Uterus (tissue), 4 donors: Measurements from ENCODE around the gene C19orf47. TPM values are rescaled to one million over a fixed set of nuclear protein-coding genes. Genes with fewer than 3 reads are reported as not detected.
A peak's percentile ranks its signal among the peaks of the same experiment; 100 is the strongest.

Experiments
- DNase-seq, 2 donors: peaks; one replicate each; pipeline ENCODE4 v3.0.0-alpha.2; 2019 to 2020
- H3K27ac ChIP-seq, 2 donors: fragments of 200-600 bp; sonication (generic); 1 replicate in 1 of 2; 2 replicates in 1 of 2; pipeline ENCODE4 v1.5.1; 2016 to 2018
- H3K27me3 ChIP-seq, 2 donors: fragments of 200-600 bp; sonication (generic); one replicate each; pipeline ENCODE4 v1.5.1; 2018 to 2019; ENCODE audit warnings: control low read depth in 1 of 2
- H3K36me3 ChIP-seq, 2 donors: fragments of 200-600 bp; sonication (generic); one replicate each; pipeline ENCODE4 v1.5.1; 2019; ENCODE audit warnings: control low read depth in 1 of 2
- H3K4me1 ChIP-seq, 2 donors: fragments of 200-600 bp; sonication (generic); one replicate each; pipeline ENCODE4 v1.5.1; 2018 to 2019; ENCODE audit warnings: control low read depth in 1 of 2
- H3K4me3 ChIP-seq, 2 donors: fragments of 200-600 bp; sonication (generic); 1 replicate in 1 of 2; 2 replicates in 1 of 2; pipeline ENCODE4 v1.5.1; 2018 to 2019; ENCODE audit warnings: mild to moderate bottlenecking in 1 of 2
- H3K9me3 ChIP-seq, 2 donors: fragments of 200-600 bp; sonication (generic); one replicate each; pipeline ENCODE4 v1.5.1; 2019; ENCODE audit warnings: control low read depth in 1 of 2
- CTCF ChIP-seq, 4 experiments: fragments of 200-600 bp in 2 of 4; fragments of 450-650 bp in 2 of 4; sonication (generic) in 2 of 4; IDR thresholded peaks; one replicate each; pipeline ENCODE4 v1.5.1; 2016 to 2019; ENCODE audit warnings: antibody characterized with exemption in 4 of 4, mild to moderate bottlenecking in 2 of 4, moderate library complexity in 1 of 4
- POLR2A ChIP-seq, 2 donors: fragments of 450-650 bp; IDR thresholded peaks; one replicate each; pipeline ENCODE4 v1.6.1; 2016; ENCODE audit warnings: antibody characterized with exemption in 2 of 2, mild to moderate bottlenecking in 1 of 2, moderate library complexity in 1 of 2
- intact Hi-C: fragments of 100-400 bp; cut with DNase I; formaldehyde crosslinking; loops from one replicate; pipeline ENCODE4 v1.15.1; 2023; ENCODE audit warnings: low total_unique reads
- total RNA-seq, 4 donors: library from RNA; depleted of rRNA in 3 of 4; stranded (reverse); fragments of >200 nt in 3 of 4; gene quantifications; one replicate each; pipeline versions ENCODE4 v1.1.0 to v1.2.4, GENCODE V29; 2014 to 2023
- donor health status: DM: yes; HTN: yes; CAD: no.

The C19orf47 gene
- total RNA-seq, 4 donors from 2014 or later = 7.1 to 21.2 (median 13.3) TPM

- H3K36me3 ChIP-seq = no peaks in the 10 kb centered on the region
- H3K9me3 ChIP-seq = no peaks in the 10 kb centered on the region
- H3K4me3 ChIP-seq = peak overlapping the region; percentile 61 to 95
- TF ChIP-seq CTCF (IDR thresholded peaks at IDR 0.05) = peak in 2 of 4 experiments; percentile 2 to 28
- TF ChIP-seq POLR2A (IDR thresholded peaks at IDR 0.05) = peak; percentile 48 to 58
- H3K27ac ChIP-seq = peak overlapping the region; percentile 94 to 98
- H3K27me3 ChIP-seq = no peaks in the 10 kb centered on the region
- peaks cover under 1 to 30% of the 10 kb centered on the region in 2 donors for H3K4me1 ChIP-seq
- intact Hi-C loops = no loop called here
- DNase-seq = peak; percentile 98 to 99
Observed at GRCh38 chr19:40285353-40286234, 62.6 kb downstream of the C19orf47 start.

GRCh38 chr19:40284501-40285352 lies 63.5 kb downstream of the C19orf47 start, which contains the start of gene AKT2:
TSS of gene AKT2 (minus strand) at chr19:40285345. CDS start at chr19:40265267, 20,078 bp downstream.
- Histone ChIP-seq H3K4me1 (peaks cover 9 to 39% of the 10 kb centered on the region in 2 donors), H3K36me3 (no peaks in the 10 kb centered on the region), H3K9me3 (no peaks in the 10 kb centered on the region), H3K4me3 (peak within 1 kb of the TSS; percentile 61 to 95), H3K27me3 (no peaks in the 10 kb centered on the region), H3K27ac (peak within 1 kb of the TSS; percentile 94 to 98)
- intact Hi-C loops = no loop called here
- peak in 1 of 2 donors; percentile 64 for DNase-seq
- TF ChIP-seq POLR2A (IDR thresholded peaks at IDR 0.05) (peak in 1 of 2 donors; percentile 20), CTCF (IDR thresholded peaks at IDR 0.05) (no peak)

GRCh38 chr19:40284251-40284500 lies 64.0 kb downstream of the C19orf47 start:
- no peak for TF ChIP-seq CTCF (IDR thresholded peaks at IDR 0.05)
- no peak for TF ChIP-seq POLR2A (IDR thresholded peaks at IDR 0.05)
- Histone ChIP-seq H3K27me3 (no peaks in the 10 kb centered on the region), H3K4me3 (peak overlapping the region; percentile 61 to 95), H3K36me3 (no peaks in the 10 kb centered on the region), H3K4me1 (peaks cover 11 to 41% of the 10 kb centered on the region in 2 donors), H3K9me3 (no peaks in the 10 kb centered on the region), H3K27ac (peak overlapping the region; percentile 94 to 98)
- DNase-seq = no peak
- intact Hi-C loops = no loop called here

GRCh38 chr19:40283414-40284250 lies 64.6 kb downstream of the C19orf47 start:
- H3K36me3 ChIP-seq = no peaks in the 10 kb centered on the region
- intact Hi-C loops = no loop called here
- no peak for DNase-seq
- peaks cover 11 to 46% of the 10 kb centered on the region in 2 donors for H3K4me1 ChIP-seq
- no peak for TF ChIP-seq POLR2A (IDR thresholded peaks at IDR 0.05)
- TF ChIP-seq CTCF (IDR thresholded peaks at IDR 0.05) = no peak
- peak overlapping the region; percentile 94 to 98 for H3K27ac ChIP-seq
- no peaks in the 10 kb centered on the region for H3K9me3 ChIP-seq
- H3K27me3 ChIP-seq = no peaks in the 10 kb centered on the region
- peak overlapping the region; percentile 61 to 95 for H3K4me3 ChIP-seq
